ENCODE results near the gene FOXL1.

Gene FOXL1

DNA sequence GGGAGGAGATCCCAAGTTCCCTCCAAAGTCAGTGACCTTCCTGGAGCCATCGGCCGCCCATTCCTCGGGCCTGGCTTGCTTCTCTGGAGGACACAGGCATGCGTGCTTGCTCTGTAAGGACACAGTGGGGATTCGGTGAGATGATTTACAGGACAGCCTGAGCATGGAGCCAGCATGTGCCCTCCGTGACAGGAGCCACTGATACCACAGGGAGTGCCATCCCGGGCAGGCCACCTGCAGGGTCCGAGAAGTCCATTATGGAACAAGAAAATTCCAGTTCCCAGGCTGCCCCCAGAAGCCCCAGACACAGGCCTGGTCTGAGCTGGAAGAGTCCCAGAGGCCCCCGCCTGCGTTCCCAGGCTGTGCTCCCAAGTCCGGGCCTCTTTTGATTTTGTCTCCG lies 47.9 kb downstream of the FOXL1 start:
- no peak for DNase-seq

DNA sequence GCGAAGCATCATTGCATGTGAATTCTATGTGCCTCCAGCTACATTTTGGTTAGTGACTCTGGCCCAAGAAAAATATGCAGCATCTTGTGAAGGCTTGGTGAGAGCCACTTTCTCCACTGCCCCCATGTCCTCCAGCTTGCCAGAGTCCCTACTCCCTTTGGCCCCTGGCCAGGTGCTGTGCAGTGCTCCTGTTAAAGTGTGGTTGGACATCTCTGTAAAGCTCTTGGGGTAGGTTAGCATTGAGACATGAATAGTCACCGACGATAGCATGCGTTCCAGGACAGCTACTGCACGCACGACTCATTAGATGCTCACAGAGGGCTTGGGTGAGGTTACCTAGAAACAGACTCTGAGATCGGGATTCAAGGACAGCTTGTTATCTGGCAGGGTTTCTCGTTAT lies 48.6 kb downstream of the FOXL1 start:
- no peak for DNase-seq

DNA sequence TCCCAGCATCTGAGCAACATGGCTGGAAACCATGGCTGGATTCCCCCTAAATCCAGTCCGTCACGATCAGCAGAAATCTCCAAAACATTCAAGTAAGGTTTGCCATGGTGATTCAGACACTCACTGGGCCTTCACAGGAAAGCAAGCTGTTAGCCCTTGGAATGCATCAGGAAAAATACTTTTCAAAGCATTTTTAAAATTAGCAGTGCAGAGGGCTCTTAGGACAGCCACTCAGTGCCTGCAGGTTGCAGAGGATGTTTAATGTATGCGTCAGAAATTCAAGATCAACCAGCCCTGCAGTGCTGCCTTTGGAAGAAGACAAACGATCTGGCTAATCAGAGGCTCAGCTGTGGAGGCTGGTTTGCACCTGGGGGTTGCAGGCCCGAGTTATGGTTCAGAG lies 50.3 kb downstream of the FOXL1 start:
- DNase-seq: no peak

DNA sequence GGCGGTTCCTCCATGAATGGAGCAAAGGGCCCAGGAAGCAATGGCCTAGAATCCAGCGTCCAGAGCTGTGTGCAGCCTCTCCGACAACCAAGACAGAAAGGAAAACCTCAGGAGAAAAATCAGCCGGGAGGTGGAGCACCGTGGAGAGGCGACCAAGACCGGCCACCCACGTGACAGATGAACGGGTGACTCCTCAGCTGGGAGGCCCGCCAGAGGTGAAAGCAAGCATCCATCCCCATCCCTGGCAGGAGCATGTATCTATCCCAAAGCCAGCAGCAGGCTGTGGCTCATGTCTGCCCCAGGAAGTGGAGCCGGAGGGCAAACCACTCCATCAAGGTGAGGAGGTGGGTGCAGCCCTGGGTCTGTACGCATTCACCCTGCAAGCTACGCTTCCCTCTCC lies 52.1 kb downstream of the FOXL1 start:
- no peak for DNase-seq

DNA sequence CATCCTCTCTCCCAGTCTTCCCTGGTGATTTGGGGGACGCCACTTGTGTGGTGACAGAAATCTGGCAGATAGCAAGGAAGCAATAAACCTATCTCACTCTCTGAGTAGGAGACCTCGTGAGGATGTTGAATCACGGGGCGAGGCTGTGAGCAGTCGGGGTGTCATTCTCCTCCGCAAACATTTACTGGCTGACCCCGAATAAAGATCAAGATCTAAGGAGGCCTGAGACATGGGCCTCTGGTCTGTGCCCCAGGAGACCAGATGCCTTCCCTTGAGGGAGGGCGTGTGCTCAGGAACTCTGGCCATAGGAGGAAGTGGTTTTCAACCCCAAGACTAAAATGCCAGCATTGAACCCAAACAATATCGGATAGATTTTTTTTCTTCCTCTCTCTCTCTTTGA lies 53.1 kb downstream of the FOXL1 start:
- no peak for DNase-seq

All from hypothalamus (tissue), 51 donors.